Measurements from ENCODE around the gene CCDC61.

The CCDC61 gene, protein sequence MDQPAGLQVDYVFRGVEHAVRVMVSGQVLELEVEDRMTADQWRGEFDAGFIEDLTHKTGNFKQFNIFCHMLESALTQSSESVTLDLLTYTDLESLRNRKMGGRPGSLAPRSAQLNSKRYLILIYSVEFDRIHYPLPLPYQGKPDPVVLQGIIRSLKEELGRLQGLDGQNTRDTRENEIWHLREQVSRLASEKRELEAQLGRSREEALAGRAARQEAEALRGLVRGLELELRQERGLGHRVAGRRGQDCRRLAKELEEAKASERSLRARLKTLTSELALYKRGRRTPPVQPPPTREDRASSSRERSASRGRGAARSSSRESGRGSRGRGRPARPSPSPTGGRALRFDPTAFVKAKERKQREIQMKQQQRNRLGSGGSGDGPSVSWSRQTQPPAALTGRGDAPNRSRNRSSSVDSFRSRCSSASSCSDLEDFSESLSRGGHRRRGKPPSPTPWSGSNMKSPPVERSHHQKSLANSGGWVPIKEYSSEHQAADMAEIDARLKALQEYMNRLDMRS

DNA sequence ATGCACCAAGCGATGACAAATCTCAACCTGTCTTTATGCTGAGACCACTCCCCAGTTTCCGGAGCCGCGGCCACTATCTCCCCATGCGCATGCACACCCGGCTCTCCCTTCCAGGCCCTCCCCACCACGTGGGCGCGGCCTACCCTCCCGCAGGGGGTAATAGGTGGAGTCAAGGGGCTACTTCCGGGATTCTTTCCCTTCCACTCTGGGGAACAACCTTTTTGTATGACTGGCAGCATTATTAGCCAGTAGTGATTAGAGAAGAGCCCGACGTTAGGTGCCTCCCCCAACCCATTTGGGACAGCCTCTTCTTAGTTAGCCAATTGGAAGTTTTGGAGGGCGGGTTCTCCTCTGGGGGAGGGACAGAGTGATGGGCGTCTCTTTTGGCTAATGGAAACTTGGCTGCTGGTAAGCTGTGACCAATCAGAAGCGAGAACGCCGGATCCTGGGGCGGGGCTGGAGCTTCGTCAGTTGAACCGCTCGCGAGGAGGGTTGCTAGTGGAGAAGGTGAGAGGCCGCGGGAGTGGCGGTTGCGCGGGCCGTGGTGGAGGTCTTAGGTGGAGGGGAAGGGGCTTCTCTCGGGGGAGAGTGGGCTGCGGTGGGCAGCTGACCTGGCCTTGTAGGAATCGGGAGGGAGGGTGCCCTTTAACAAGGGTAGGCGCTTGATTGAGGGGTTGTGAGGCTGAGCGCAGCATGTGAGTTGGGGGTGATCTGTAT lies at the start of gene CCDC61:
TSS of gene CCDC61 (plus strand) at position 470 of the 717 bp plus-strand sequence. CDS start 7,552 bp downstream, outside the sequence.
- peak; percentile 100 for DNase-seq

DNA sequence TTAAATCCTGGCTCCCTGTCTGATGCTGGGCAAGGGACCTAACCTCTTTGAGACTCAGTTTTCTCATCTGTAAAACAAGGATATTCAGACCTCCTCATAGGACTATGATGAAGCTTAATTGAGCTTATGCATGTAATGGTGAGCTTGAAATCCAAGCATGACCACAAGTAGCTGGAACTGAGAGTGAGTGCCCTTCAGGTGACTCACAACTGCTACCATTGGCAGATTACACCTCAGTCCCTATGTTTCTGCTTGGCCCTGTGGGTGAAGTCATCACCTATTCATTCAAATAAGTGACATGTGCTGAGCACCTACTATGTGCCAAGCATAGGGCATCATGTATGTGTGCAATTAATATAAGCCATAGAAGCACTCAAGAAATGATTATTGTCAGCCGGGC lies 47.3 kb upstream of the CCDC61 start:
- DNase-seq = no peak

DNA sequence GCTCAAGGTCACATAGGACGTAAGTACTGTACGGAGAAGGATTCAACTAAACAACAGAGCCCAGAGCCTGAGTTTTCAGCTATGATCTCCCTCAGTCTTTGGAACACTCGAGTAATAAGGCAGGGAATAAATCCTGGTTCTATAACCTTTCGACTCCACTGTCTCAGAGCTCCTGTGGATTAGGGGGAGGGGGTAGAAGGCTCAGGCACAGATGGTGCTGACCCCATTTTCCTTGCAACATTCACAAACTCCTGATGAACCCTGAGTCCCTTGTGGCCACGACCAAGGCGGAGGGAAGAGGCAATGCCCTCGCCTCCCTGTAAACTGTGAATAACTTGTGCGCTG lies 43.0 kb upstream of the CCDC61 start:
- no peak for DNase-seq

DNA sequence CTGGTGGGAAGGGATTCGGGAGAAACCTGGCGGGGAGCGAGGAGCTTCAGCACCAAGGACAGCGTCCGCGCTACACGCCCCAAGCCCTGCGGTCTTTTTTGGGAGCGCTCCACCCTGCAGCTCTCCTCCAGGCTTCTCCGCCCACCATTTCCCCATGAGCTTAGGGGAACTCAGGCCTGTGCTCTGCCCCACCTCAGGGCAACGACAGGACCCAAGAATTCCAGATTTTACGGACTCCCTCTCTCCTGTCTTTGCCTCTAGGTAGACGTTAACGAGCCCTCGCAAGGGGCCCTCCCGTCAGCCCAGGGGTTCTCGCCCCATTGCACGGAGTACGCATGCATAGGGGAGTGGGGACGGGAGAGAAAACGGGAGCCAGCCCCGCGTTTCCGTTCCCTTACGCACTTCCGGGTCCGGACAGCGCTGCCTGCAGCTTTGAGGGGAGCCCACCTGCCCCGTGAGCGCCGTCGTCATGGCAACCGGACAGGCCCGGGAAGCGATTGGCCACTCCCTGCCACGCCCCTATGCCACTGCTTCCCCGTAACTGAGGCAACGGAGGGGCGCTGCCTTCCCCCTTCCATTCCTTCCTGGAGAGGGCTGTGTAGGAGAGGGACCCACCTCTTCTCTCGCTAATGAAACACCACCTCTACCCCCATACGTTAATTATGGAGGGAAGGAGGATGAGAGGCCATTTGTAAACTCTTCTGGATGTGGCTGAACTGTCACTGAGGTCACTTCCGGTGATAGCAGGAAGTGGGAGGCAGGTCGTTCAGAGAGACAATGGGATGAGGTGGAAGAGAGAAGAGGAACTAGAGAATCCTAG lies 42.4 kb upstream of the CCDC61 start:
- peak; percentile 21 for DNase-seq

DNA sequence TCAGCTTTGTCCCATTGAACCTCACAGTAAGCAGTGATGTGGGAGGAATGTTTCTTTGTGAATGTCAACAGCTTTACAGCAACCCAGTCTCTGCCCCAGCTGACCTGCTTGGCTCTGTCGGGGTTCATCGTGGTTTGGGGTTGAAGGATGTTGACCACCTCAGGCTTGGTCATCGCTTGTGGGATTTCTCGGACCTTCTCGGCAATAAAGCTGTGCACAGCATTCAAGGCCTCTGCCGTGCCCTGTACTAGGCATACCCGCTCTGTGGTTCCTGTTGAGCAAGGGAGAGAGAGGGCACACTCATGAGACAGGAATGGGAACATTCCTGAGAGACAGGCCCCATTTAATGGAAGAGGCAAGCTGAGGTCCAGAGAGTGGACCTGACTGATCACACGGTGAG lies 41.6 kb upstream of the CCDC61 start:
- DNase-seq = no peak

DNA sequence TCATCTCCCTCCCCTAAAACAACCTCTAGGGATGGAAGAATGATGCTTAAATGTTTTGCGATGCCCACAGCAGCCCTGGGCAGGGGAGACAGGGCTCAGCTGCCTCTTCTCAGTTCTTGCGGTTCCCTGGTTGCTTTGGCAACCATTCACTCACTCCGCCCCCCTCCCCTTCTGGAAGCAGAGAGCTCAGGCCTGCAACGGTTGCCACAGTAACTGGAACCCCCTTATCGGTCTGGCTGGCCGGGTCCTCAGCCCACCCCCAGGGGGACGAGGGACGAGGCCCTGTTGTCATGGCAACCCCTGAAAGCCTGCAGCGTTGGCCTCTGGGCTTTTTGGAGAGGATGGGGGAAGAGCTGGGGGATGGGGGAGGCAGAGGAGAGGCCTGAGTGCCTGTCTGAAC lies 41.1 kb upstream of the CCDC61 start:
- no peak for DNase-seq

DNA sequence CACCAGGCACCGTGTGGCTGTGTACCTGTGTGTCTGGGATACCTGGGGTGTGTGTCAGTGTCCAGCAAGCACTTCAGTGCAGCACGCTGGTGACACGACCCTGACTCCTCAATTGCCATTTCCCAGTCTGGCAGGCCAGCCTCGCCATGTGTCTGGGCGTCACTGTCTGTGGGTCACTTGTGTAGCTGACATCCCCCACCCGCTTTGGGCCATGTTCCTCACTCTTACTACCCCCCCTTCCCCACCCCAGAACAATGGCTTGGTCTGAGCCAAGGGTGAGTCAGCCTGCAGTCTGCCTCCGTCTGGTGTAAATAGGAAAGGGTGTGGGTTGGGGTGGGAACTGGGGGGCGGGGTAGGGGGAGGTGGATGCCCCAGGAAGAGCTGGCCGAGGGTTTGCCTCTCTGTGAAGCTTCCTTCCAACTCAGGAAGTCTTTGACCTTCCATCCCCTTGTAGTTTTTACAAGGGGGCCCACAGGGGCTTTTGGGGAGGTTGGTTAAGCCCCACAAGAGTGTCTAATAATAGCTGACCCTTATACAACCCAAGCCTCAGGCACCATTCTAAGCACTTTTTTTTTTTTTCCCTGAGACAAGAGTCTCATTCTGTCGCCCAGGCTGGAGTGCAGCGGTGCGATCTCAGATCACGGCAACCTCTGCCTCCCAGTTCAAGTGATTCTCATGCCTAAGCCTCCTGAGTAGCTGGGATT lies 39.2 kb upstream of the CCDC61 start:
- DNase-seq = no peak

DNA sequence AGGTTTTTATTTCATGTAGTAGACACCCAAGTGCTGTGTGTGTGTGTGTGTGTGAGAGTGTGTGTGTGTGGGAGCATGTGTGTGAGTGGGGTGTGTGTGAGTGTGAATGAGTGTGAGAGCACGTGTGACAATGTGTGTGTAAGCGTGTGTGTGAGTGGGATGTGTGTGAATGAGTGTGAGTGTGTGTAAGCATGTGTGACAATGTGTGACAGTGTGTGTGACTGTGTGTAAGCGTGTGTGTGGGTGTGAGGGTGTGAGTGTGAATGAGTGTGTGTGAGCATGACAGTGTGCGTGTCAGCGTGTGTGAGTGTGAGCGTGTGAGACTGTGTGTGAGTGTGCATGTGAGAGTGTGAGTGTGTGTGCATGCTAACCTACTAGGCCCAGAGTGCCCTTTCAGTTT lies 36.9 kb upstream of the CCDC61 start:
- DNase-seq = no peak

DNA sequence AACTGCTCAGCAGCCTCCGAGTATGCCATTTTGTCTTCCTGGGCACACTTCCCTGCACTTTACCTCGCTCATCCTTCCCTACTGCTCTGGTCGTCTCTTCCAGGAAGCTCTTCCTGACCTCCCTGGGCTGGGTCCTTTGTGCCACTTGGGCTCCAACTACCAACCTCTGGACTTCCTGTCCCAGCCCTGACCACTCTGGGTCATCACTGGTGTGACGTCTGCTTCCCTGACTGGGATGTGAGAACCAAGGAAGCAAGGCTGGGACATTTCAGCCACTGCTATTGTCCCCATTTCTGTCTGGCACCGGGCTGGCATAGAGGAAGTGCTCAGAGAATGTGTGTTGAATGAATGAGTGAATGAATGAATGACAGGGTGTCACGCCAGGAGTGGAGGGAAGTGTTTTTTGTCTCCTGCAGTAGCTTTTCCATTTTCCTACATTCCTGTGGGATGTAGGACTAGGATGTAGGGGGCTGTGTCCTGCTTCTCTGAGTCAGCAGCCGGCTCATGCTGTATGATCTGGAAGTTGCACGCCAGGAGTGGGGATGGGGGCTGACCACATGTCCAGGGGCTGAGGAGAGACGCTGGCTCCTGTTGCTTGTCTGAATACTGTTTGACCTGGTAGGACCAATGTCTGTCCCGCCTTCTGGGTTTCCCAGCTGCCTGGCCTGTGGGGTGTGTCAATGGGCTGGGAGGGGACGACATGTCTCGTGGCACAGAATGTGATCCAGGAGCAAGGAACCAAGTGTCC lies 36.3 kb upstream of the CCDC61 start:
- DNase-seq = no peak

DNA sequence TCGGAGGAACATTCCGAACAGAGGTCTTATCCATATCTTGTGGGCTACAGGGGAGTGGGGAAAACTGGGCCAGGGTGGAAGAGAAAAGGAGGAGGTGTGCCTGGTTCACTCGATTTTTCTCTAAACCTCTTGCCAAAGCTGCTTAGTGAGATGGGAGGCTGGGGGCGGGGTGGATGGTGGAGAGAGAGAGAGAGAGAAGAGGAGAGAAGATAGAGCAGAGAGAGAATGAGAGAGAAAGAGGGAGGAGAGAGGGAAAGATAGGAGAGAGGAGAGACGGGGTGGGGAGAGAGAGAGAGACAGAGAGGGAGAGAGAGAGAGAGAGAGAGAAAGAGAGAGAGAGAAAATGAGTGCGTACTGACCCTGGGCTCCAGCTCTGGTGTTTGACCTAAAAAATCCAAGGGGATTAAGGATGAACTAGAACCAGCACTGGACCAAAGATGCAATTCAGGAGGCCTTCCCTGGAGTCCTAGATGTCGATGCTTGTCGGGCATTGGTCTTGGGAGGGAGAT lies 35.7 kb upstream of the CCDC61 start:
- no peak for DNase-seq

DNA sequence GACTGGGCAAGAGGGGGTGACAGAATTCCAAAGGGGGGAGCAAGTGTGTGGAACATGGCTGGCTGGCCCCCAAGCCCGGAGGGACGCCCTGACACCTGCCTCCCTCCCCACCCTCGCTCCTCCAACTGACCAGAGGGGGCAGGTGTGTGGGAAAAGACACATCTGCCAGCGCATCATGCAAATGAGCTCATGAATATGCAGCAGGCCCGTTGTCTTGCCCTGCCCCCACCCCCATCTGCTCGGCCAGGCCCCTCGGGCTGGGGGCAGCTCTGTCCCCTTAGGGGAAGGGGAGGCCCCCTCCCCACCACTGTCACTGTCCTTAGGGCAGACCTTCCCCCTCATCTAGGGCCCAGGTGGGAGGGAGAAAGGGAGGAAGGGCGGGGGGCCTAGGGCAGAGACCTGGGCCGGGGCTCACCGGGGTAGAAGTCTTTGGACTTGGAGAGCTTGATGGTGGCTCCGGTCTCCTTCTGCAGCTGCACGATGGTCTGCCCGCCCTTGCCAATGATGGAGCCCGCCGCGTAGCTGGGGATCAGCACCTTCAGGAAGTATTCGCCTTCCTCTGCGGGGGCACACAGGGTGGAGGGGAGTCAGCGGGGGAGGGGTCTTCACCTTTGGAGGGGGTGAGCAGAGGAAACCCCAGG lies 34.6 kb upstream of the CCDC61 start:
- no peak for DNase-seq

DNA sequence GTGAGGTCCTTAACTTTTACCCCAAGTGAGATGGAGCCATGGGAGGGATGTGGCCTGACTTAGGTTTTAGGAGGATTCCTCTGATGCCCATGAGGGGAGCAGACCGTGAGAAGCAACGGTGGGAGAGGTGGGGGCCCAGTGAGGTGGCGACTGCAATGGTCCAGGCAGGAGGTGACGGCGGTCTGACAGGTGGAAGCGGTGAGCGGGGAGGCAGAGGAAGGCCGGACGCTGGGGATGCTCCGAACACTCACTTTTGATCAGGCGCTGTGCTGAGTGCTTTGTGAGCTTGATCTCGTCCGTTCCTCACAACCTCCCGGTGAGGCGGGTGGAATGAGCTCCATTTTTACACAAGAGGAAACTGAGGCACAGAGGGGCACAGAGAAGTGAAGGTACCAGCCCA lies 33.2 kb upstream of the CCDC61 start:
- no peak for DNase-seq

DNA sequence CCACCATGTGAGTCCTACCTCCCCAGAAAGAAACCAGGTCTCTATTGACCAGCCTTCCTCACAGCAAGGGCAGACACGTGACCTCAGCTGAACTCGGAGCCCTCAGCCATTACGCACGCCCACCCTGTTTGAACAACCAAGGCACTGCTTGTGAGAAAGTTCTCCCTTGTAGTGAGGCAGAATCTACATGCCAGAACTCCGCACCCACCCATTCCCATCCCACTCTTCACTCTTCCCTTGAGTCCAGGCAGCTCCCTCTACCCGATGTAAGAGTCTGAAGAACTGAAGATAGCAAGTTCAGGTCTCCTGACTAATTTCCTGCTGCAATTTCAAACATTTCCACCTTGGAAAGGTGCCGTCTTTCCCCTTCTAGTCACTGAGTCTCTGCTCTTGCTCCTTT lies 28.0 kb upstream of the CCDC61 start:
- no peak for DNase-seq

DNA sequence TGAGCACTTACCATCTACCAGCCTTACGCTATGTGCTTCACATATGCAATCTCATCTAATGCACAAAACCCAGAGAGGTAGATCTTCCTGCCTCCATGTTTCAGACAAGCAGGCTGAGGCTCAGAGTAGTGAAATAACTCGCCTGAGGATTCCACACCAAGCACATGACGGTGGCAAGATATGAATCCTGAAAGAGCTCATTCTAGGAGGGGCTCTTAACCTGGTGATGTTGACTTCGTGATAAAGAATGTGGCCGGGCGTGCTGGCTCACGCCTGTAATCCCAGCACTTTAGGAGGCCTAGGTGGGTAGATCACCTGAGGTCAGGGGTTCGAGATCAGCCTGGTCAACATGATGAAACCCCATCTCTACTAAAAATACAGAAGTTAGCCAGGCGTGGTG lies 26.6 kb upstream of the CCDC61 start:
- no peak for DNase-seq

DNA sequence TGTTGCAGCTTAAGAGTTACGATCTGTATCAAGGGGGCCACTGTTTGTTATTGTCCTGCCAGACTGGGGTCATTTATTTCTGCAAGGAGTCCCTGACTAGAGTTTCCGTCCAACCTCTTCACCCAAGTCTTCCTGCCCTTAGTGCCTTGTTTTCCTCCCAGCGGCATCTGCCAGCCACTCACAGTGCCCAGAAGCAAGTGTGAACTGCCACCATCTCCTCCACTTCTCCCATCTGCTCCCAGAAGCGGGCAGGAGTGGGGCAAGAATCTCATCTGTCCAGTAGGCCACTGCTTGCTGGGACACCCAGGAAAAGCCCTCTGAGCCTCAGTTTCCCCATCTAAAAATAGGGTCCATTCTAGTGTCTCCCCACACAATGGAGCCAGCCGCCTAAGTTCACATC lies 25.6 kb upstream of the CCDC61 start:
- no peak for DNase-seq

DNA sequence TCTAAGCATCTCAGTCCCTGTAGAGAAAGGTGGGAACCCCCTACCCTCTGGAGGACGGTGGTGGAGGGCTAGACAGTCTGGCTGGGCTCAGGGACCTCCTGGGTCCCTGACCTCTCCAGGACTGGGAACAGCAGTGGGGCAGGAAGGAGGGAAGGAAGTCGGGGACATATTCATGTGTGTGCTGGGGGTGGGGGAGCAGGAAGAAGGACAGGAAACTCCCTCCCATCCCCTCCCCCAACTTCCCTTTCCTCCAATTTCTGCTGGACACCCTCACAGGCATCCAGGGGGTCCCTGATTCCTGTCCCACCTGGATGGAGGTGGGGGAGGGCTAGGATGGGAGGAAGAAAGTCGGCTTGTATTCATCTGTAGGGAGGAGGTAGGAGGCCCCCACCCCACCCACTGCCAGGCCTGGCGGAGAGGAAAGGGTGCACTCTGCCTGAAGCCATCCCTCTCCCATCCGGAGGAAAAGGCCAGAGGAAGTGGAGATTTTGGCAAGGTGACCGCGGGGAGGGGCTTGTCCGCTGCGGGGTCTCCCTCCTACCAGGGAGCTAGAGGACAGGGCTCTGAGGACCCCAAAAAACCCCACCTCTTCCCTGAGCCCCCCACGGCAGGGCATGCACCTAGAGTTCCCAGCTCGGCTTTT lies 23.9 kb upstream of the CCDC61 start:
- no peak for DNase-seq

DNA sequence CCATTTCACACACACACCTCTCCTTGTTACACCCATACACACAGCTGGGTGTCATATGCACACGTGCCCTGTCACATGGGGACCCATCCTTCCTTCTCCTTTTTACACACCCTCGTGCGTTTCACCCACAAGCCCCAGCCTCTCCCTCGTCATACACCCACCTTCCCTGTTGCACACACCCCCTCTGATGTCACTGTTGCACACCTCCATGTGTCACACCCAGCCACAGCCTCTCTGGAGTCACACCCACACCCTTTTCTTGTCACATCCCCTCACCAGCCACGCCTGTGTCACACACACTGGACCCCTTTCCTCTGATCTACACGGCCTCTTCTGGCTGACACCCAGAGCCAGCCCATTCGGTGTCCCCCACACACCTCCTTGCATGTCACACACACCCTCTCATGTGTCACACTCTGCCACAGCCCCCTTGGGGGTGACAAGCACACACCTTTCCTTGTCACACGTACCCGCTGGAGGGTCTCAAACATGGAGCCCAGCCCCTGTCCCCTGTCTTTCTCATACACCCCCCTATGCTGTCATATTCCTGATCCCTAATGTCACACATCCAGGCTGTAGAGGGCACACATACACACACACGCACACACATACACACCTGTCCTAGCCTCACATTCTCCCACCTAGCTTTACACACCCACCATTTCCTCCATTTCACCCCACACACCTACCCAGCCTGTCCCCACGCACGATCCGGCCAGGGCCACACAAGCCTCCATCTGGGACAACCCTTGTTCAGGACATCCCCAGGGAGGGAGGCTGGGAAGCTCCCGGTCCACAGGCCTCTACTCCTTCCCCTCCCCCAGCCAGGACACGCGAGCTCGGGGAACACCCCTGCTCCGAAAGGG lies 23.0 kb upstream of the CCDC61 start:
- peak; percentile 28 for DNase-seq

DNA sequence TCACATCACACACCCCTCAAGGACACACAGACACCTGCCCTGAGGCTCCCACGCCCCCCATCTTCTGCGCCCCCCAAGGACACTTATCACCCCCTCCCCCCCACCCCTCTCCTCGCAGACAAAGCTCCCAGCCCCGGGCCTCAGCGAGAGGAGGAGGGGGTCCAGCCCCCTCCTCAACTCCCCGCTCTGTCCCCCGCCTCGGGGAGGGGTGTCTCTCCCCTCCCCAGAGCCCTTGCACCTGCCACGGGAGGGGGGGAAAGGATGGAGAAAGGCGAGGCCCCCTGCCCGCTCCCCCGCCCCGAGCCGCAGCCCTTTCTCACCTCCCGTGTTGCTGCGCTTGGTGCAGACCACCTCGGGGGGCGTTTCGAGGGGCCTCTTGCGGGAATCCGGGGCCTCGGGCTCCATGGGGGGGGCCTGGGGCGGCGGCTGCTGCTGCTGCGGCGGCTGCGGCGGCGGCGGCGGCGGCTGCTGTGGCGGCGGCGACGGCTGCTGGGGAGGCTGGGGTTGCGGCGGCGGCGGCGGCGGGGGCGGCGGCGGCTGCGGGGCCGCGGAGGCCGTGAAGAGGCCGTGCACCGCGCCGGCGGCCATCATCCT lies 22.2 kb upstream of the CCDC61 start:
- DNase-seq = no peak

Measured in CD4-positive, alpha-beta T cell treated with Interleukin-10 for 1 hour (primary cell).